ENCODE measurements around the gene PHETA1.

DNA sequence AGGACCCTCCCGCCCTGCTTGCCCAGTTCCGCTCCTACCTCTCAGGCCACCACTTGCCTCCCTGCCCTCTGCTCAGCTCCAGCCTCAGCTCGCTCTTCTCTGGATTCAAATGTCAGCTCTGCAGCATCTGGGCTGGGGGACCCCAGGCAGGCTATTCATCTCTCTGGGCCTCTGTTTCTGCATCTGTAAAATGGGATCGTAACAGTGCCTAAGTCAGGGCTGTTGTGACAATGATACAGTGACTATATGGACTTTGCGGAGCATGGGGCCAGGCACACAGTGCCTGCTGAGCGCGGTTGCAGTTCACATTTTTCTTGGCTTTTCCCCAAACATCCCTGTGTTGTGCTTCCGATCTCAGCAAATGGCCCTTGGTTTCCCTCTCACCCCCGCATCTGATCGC is 2.8 kb downstream of the PHETA1 start:
- TF ChIP-seq, protein P1, sequence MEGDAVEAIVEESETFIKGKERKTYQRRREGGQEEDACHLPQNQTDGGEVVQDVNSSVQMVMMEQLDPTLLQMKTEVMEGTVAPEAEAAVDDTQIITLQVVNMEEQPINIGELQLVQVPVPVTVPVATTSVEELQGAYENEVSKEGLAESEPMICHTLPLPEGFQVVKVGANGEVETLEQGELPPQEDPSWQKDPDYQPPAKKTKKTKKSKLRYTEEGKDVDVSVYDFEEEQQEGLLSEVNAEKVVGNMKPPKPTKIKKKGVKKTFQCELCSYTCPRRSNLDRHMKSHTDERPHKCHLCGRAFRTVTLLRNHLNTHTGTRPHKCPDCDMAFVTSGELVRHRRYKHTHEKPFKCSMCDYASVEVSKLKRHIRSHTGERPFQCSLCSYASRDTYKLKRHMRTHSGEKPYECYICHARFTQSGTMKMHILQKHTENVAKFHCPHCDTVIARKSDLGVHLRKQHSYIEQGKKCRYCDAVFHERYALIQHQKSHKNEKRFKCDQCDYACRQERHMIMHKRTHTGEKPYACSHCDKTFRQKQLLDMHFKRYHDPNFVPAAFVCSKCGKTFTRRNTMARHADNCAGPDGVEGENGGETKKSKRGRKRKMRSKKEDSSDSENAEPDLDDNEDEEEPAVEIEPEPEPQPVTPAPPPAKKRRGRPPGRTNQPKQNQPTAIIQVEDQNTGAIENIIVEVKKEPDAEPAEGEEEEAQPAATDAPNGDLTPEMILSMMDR (IDR thresholded peaks at IDR 0.05; ENCODE audit: low read depth, low read length, poor library complexity, severe bottlenecking) = no peak
- no peak for TF ChIP-seq EZH2phosphoT487 (IDR thresholded peaks at IDR 0.05; ENCODE audit: borderline replicate concordance, low read length)
